K562 (cell line): ENCODE data around the gene GPR176. TPM values are rescaled to one million over a fixed set of nuclear protein-coding genes. Genes with fewer than 3 reads are reported as not detected.

Source experiments
- HNRNPH1 ChIP-seq: fragments of 200-400 bp; formaldehyde crosslinking; optimal IDR thresholded peaks from 2 replicates; pipeline ENCODE3; 2017; ENCODE audit warnings: low read depth, mild to moderate bottlenecking, low read length, moderate library complexity
- JUN ChIP-seq, 2 experiments: sonication (generic) in 1 of 2; formaldehyde crosslinking in 1 of 2; IDR thresholded peaks; 2 replicates each; pipeline versions ENCODE4 v1.6.1 to v1.8.0; 2012 to 2022; ENCODE audit warnings: borderline replicate concordance in 2 of 2, mild to moderate bottlenecking in 2 of 2, improper control_type of control experiment in 1 of 2, low read depth in 1 of 2, low read length in 1 of 2, missing genetic modification reagents in 1 of 2
- TBL1XR1 ChIP-seq, 2 experiments: IDR thresholded peaks; 2 replicates each; pipeline ENCODE4 v1.6.1; 2012; ENCODE audit warnings: improper control_type of control experiment in 2 of 2, low read length in 2 of 2, mild to moderate bottlenecking in 1 of 2
- polyA plus RNA-seq, 8 experiments: library from polyadenylated mRNA; depleted of rRNA in 4 of 8; stranded (reverse) in 5 of 8; unstranded in 3 of 8; fragments of >200 nt; fragmentation: Nextera tagmentation in 2 of 8; fragmentation: Illumina TruSeq in 1 of 8; extraction: Ambion mirVana in 2 of 8; extraction: Trizol in 1 of 8; gene quantifications; 2 replicates each; pipeline versions ENCODE4 v1.2.1 to v1.2.3, GENCODE V29; 2011 to 2014; ENCODE audit warnings: inconsistent platforms in 1 of 8, missing spikeins in 1 of 8
- total RNA-seq, 7 experiments: library from RNA; depleted of rRNA in 6 of 7; stranded (reverse); fragments of >200 nt in 6 of 7; fragmentation: Illumina TruSeq in 2 of 7; extraction: Trizol in 2 of 7; gene quantifications; 2 replicates each; pipeline versions ENCODE4 v1.2.1 to v1.2.3, GENCODE V29; 2011 to 2021; ENCODE audit warnings: low replicate concordance in 1 of 7
- TF ChIP-seq, protein P1 (sequence below): fragments of 450-650 bp; formaldehyde crosslinking; IDR thresholded peaks from 2 replicates; pipeline ENCODE4 v1.4.0; 2020; ENCODE audit warnings: mild to moderate bottlenecking, moderate library complexity
- TF ChIP-seq, protein P2 (sequence below): IDR thresholded peaks from 2 replicates; pipeline ENCODE4 v1.6.1; 2012; ENCODE audit warnings: low read depth, low read length, improper control_type of control experiment, borderline replicate concordance

The GPR176 gene
- total and polyA plus RNA-seq, 9 of the 15 experiments (the other 6 are each of a cell fraction or from before 2014, with no cell fraction given) = 0.03 to 1.2 (median 0.76) TPM

DNA sequence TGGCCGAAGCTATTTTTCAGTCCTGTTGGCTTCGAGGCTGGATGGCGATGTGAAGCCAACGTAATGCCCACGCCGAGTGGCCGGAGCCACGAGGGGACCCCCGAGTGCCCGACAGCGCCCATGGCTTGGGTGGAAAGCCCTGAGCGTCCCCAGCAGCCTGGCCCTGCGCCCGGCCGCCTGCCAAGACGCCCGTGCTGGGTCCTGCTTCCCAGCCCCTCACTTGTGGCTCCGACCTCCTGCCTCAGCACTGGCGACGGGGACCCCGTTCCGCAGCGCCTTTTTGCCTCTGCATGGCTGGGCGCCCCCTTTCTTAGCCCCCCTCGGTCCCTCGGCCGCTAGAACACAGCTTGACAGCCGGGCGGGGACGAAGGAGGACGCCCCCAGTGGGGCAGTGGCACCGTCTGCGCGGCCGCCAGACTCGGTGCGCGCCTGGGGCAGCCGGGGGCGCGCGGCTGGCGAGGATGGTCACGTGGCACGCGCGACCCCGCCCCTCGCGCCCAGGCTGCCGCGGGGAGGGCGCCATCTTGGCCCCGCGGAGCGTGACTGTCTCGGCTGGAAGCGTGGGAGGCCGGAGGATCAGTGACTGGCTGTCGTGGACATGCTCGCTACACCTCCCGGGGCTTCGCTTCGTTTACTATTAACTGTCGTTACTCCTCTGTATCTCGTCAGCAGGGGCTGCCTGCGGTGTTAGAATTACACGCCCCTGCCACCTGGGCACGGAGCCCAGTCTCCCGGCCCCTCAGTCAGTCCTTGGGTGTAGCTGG lies 626 bp upstream of the GPR176 start (continued):
- TF ChIP-seq, protein P1, sequence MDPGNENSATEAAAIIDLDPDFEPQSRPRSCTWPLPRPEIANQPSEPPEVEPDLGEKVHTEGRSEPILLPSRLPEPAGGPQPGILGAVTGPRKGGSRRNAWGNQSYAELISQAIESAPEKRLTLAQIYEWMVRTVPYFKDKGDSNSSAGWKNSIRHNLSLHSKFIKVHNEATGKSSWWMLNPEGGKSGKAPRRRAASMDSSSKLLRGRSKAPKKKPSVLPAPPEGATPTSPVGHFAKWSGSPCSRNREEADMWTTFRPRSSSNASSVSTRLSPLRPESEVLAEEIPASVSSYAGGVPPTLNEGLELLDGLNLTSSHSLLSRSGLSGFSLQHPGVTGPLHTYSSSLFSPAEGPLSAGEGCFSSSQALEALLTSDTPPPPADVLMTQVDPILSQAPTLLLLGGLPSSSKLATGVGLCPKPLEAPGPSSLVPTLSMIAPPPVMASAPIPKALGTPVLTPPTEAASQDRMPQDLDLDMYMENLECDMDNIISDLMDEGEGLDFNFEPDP (CRISPR knock-in tag) = no peak
- TF ChIP-seq TBL1XR1 (IDR thresholded peaks at IDR 0.05; ENCODE audit: low read length in 2 of 2) (no peak), JUN (IDR thresholded peaks at IDR 0.05; ENCODE audit: borderline replicate concordance, low read depth, low read length) (no peak), JUN (CRISPR knock-in tag; IDR thresholded peaks at IDR 0.05; ENCODE audit: borderline replicate concordance) (no peak), HNRNPH1 (no peak)
- TF ChIP-seq, protein P2, sequence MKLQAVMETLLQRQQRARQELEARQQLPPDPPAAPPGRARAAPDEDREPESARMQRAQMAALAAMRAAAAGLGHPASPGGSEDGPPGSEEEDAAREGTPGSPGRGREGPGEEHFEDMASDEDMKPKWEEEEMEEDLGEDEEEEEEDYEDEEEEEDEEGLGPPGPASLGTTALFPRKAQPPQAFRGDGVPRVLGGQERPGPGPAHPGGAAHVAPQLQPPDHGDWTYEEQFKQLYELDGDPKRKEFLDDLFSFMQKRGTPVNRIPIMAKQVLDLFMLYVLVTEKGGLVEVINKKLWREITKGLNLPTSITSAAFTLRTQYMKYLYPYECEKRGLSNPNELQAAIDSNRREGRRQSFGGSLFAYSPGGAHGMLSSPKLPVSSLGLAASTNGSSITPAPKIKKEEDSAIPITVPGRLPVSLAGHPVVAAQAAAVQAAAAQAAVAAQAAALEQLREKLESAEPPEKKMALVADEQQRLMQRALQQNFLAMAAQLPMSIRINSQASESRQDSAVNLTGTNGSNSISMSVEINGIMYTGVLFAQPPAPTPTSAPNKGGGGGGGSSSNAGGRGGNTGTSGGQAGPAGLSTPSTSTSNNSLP = no peak
